ENCODE data around the gene OPN4.

OPN4 gene

DNA sequence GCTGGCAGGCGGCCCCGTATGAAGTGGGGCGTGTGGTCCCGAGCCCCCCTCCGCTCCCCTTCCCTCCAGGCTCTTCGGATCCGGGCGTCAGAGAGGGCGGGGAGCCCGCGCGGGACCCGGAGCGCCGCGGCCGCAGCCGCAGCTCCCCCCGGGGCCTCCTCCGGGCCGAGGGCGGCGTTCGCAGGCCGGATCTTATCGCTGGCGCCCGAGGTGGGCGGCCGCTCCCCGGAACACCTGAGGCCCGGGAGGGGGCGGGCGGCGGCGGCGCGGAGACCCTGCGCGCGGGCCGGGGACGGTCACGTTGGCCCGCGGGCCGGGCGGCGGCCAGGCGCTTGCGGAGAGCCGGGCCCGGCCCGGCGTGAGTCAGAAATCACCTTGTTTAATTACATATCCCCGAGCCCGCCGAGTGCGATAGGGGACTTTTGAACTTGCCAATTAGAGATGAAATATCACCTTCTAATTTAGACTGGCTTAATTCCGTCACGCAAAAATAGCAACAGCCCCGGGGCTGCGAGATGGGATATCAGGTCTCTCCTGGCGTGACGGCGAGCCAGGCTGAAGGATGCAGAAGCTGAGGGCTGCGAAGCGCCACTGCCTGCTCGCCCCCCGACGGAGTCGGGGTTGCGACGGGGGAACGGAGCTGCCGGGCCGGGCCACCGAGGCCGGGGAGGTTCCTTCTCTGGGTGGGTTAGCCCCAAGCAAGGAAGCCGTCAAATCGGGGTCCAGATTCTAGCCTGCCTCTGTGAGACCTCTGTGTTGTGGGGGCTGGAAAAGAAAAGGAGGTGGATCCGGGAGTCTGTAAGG, 57.4 kb downstream of the OPN4 start:
- TF ChIP-seq CTCF (IDR thresholded peaks at IDR 0.05; ENCODE audit: insufficient read depth, low read length, missing control alignments): no peak
- ChIA-PET CTCF (interaction anchor here (0.6 to 8.1 kb wide), 9 partner anchors 9 to 312 kb away, joined by 3 to 68 read pairs (median 4); no protein-coding TSS in a partner anchor), POLR2A (interaction anchor here (0.6 to 1.1 kb wide), 3 partner anchors 44 to 205 kb away, joined by 3 to 6 read pairs (median 3); no protein-coding TSS in a partner anchor)
- no peak for DNase-seq (ENCODE audit: low read depth, low spot score)
- H3K4me3 ChIP-seq (ENCODE audit: low read depth, low read length): peak overlapping the region; percentile 57

DNA sequence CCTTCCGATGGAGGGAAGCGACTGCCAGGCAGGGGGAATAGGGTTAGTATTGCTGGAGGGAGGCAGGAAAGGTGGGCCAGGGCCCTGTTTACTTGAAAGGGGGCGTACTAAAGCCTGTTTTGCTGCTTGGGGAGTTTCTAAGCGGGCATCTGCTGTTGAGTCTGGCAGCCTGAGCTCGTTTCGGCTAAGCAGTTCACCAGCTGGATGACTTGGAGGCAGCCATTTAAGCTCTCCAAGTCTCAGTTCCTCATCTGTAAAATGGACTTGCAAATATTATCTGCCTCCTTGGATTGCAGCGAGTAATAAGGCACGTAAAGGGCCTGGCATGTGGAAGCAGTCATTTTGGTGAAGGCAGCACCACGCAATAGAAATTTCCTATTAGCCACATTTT, 58.0 kb downstream of the OPN4 start:
- ChIA-PET CTCF (interaction anchor here (1.0 to 8.1 kb wide), 9 partner anchors 8 to 312 kb away, joined by 3 to 68 read pairs (median 4); no protein-coding TSS in a partner anchor), POLR2A (interaction anchor here (0.6 to 1.1 kb wide), 3 partner anchors 43 to 205 kb away, joined by 3 to 6 read pairs (median 3); no protein-coding TSS in a partner anchor)
- no peak for TF ChIP-seq CTCF (IDR thresholded peaks at IDR 0.05; ENCODE audit: insufficient read depth, low read length, missing control alignments)
- no peak for DNase-seq (ENCODE audit: low read depth, low spot score)
- H3K4me3 ChIP-seq (ENCODE audit: low read depth, low read length): peak overlapping the region; percentile 57

- no peak for DNase-seq (ENCODE audit: low read depth, low spot score)
- ChIA-PET POLR2A (no interaction called here), CTCF (interaction anchor here (0.5 to 1.8 kb wide), 9 partner anchors 17 to 192 kb away, joined by 3 to 5 read pairs (median 3); no protein-coding TSS in a partner anchor)
- H3K4me3 ChIP-seq (ENCODE audit: low read depth, low read length): no peak overlapping the region
- no peak for TF ChIP-seq CTCF (IDR thresholded peaks at IDR 0.05; ENCODE audit: insufficient read depth, low read length, missing control alignments)
Observed at GRCh38 chr10:86715156-86715795, 60.9 kb downstream of the OPN4 start.

DNA sequence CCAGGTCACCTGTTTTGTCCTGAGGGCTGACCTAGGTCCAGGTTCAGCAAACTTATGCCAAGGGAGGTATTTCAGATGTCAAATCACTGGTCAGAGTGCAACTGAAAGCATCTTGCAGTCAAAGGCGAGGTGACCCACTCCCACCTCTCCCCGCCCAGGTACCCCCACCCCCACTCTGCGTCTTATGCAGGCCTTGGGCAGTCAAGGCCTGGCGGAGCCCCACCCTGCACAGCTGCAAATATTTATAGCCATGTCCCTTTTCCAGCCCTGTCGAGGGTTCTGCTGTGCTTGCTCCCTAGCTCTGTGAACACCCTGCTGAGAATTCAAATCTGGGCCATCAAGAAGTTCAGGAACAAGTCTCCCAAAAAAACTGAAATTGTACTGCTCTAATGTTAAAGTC, 61.5 kb downstream of the OPN4 start:
- ChIA-PET CTCF (interaction anchor here (0.6 to 1.7 kb wide), 6 partner anchors 16 to 193 kb away, joined by 3 to 5 read pairs (median 4); no protein-coding TSS in a partner anchor), POLR2A (no interaction called here)
- H3K4me3 ChIP-seq (ENCODE audit: low read depth, low read length): no peak overlapping the region
- no peak for DNase-seq (ENCODE audit: low read depth, low spot score)
- no peak for TF ChIP-seq CTCF (IDR thresholded peaks at IDR 0.05; ENCODE audit: insufficient read depth, low read length, missing control alignments)
